H9 (cell line): ENCODE measurements around the gene SPRED2. TPM values are rescaled to one million over a fixed set of nuclear protein-coding genes. Genes with fewer than 3 reads are reported as not detected.

Experiments
- DNase-seq: peaks from one replicate; pipeline ENCODE4 v3.0.0-alpha.2; 2017
- H2AFZ ChIP-seq: one replicate; pipeline ENCODE4 v1.6.1; 2013; ENCODE audit warnings: mild to moderate bottlenecking, low read length, control low read depth, moderate library complexity
- H2AK5ac ChIP-seq: 2 replicates; pipeline ENCODE4 v1.6.1; 2013; ENCODE audit warnings: low read length, control low read depth, mixed read lengths; ENCODE audit not compliant: insufficient read length
- H2BK120ac ChIP-seq: one replicate; pipeline ENCODE4 v1.6.1; 2013; ENCODE audit warnings: low read depth, mild to moderate bottlenecking, low read length, control low read depth, inconsistent platforms; ENCODE audit not compliant: poor library complexity, severe bottlenecking
- H2BK12ac ChIP-seq: 2 replicates; pipeline ENCODE4 v1.6.1; 2013; ENCODE audit warnings: low read length, control low read depth, mixed read lengths, low read depth; ENCODE audit not compliant: insufficient read length
- H2BK15ac ChIP-seq: 2 replicates; pipeline ENCODE4 v1.6.1; 2013; ENCODE audit warnings: low read depth, low read length, control low read depth
- H2BK20ac ChIP-seq: one replicate; pipeline ENCODE4 v1.6.1; 2013; ENCODE audit warnings: low read depth, mild to moderate bottlenecking, low read length, control low read depth, inconsistent platforms; ENCODE audit not compliant: poor library complexity, severe bottlenecking
- H2BK5ac ChIP-seq: 2 replicates; pipeline ENCODE4 v1.6.1; 2013; ENCODE audit warnings: low read length, control low read depth, mixed read lengths; ENCODE audit not compliant: insufficient read length
- H3K14ac ChIP-seq: 2 replicates; pipeline ENCODE4 v1.6.1; 2013; ENCODE audit warnings: low read length, control low read depth; ENCODE audit not compliant: insufficient read depth
- H3K18ac ChIP-seq: 2 replicates; pipeline ENCODE4 v1.6.1; 2013; ENCODE audit warnings: low read depth, mild to moderate bottlenecking, mixed read lengths, low read length, control low read depth; ENCODE audit not compliant: insufficient read length
- H3K23ac ChIP-seq: 2 replicates; pipeline ENCODE4 v1.6.1; 2013; ENCODE audit warnings: low read length, control low read depth, mixed read lengths, low read depth; ENCODE audit not compliant: insufficient read length
- H3K23me2 ChIP-seq: 2 replicates; pipeline ENCODE4 v1.6.1; 2013; ENCODE audit warnings: low read depth, mild to moderate bottlenecking, mixed read lengths, low read length, control low read depth; ENCODE audit not compliant: insufficient read length, poor library complexity, severe bottlenecking
- H3K27ac ChIP-seq: 2 replicates; pipeline ENCODE4 v1.5.1; 2013; ENCODE audit warnings: low read length, control low read depth, mixed read lengths, low read depth; ENCODE audit not compliant: insufficient read length
- H3K27me3 ChIP-seq: 2 replicates; pipeline ENCODE4 v1.6.1; 2013; ENCODE audit warnings: low read length, control low read depth, inconsistent platforms; ENCODE audit not compliant: insufficient read depth
- H3K4ac ChIP-seq: 2 replicates; pipeline ENCODE4 v1.6.1; 2013; ENCODE audit warnings: low read depth, mild to moderate bottlenecking, control low read depth, inconsistent platforms, low read length, moderate library complexity
- H3K4me1 ChIP-seq: 2 replicates; pipeline ENCODE4 v1.6.1; 2013; ENCODE audit warnings: low read length, control low read depth, inconsistent platforms; ENCODE audit not compliant: insufficient read depth
- H3K4me2 ChIP-seq: 2 replicates; pipeline ENCODE4 v1.6.1; 2013; ENCODE audit warnings: low read length, control low read depth, mixed read lengths; ENCODE audit not compliant: insufficient read length, insufficient read depth
- H3K56ac ChIP-seq: 2 replicates; pipeline ENCODE4 v1.6.1; 2013; ENCODE audit warnings: low read depth, mild to moderate bottlenecking, mixed read lengths, low read length, control low read depth; ENCODE audit not compliant: insufficient read length
- H3K79me1 ChIP-seq: 2 replicates; pipeline ENCODE4 v1.6.1; 2013; ENCODE audit warnings: low read depth, mild to moderate bottlenecking, moderate library complexity, low read length, control low read depth, inconsistent platforms; ENCODE audit not compliant: insufficient read depth, poor library complexity, severe bottlenecking
- H3K79me2 ChIP-seq: 2 replicates; pipeline ENCODE4 v1.6.1; 2013; ENCODE audit warnings: low read length, control low read depth, inconsistent platforms; ENCODE audit not compliant: insufficient read depth
- H3K9ac ChIP-seq: 2 replicates; pipeline ENCODE4 v1.6.1; 2013; ENCODE audit warnings: low read length, control low read depth, mixed read lengths; ENCODE audit not compliant: insufficient read length; ENCODE audit errors: extremely low read depth
- H3K9me3 ChIP-seq: one replicate; pipeline ENCODE4 v1.6.1; 2013; ENCODE audit warnings: low read depth, low read length, inconsistent platforms; ENCODE audit not compliant: control insufficient read depth
- H3T11ph ChIP-seq: one replicate; pipeline ENCODE4 v1.6.1; 2013; ENCODE audit warnings: mild to moderate bottlenecking, low read length, control low read depth, inconsistent platforms
- H4K20me1 ChIP-seq: one replicate; pipeline ENCODE4 v1.6.1; 2013; ENCODE audit not compliant: control insufficient read depth, insufficient read length, insufficient read depth
- H4K5ac ChIP-seq: 2 replicates; pipeline ENCODE4 v1.6.1; 2013; ENCODE audit warnings: low read depth, mild to moderate bottlenecking, mixed read lengths, low read length, control low read depth; ENCODE audit not compliant: insufficient read length
- H4K8ac ChIP-seq: replicated peaks from 2 replicates; pipeline ENCODE4 v1.6.1; 2013; ENCODE audit warnings: low read length, control low read depth, mixed read lengths, low read depth; ENCODE audit not compliant: insufficient read length
- H4K91ac ChIP-seq: 2 replicates; pipeline ENCODE4 v1.6.1; 2013; ENCODE audit warnings: low read depth, mild to moderate bottlenecking, moderate library complexity, mixed read lengths, low read length, control low read depth; ENCODE audit not compliant: insufficient read length
- H3K27ac Mint-ChIP-seq, 3 experiments: 2 replicates in 2 of 3; 3 replicates in 1 of 3; pipeline ENCODE4 v1.8.0; 2020 to 2021; ENCODE audit warnings: mixed read lengths in 3 of 3, mild to moderate bottlenecking in 1 of 3, moderate library complexity in 1 of 3
- H3K27me3 Mint-ChIP-seq: 2 replicates; pipeline ENCODE4 v1.8.0; 2021; ENCODE audit warnings: low read depth, mild to moderate bottlenecking, moderate library complexity, mixed read lengths
- H3K36me3 Mint-ChIP-seq, 3 experiments: 2 replicates in 2 of 3; 3 replicates in 1 of 3; pipeline ENCODE4 v1.8.0; 2020 to 2021; ENCODE audit warnings: low read depth in 3 of 3, mixed read lengths in 3 of 3; ENCODE audit not compliant: insufficient read depth in 1 of 3
- H3K4me1 Mint-ChIP-seq, 2 experiments: 2 replicates each; pipeline ENCODE4 v1.8.0; 2020; ENCODE audit warnings: mixed read lengths in 2 of 2
- H3K4me3 Mint-ChIP-seq, 2 experiments: 2 replicates in 1 of 2; 3 replicates in 1 of 2; pipeline ENCODE4 v1.8.0; 2020 to 2021; ENCODE audit warnings: mild to moderate bottlenecking in 2 of 2, mixed read lengths in 2 of 2, moderate library complexity in 1 of 2
- H3K9me3 Mint-ChIP-seq, 2 experiments: 2 replicates in 1 of 2; 3 replicates in 1 of 2; pipeline ENCODE4 v1.8.0; 2020; ENCODE audit warnings: mild to moderate bottlenecking in 2 of 2, mixed read lengths in 2 of 2, moderate library complexity in 1 of 2
- WGBS: extraction: QIAGEN DNeasy Blood & Tissue Kit; methylation state at CpG from one replicate; pipeline ENCODE4 v1.1.7; 2013; ENCODE audit warnings: missing lambda C conversion rate, low lambda C conversion rate, mixed read lengths; ENCODE audit not compliant: insufficient read length; ENCODE audit errors: extremely low coverage; 5-methylcytosine and 5-hydroxymethylcytosine counted together
- total RNA-seq: library from RNA; stranded (reverse); gene quantifications from 2 replicates; pipeline ENCODE4 v1.2.1, GENCODE V29; 2021
- TF ChIP-seq, protein P1 (sequence below): fragments of 200-600 bp; sonication (generic); conservative IDR thresholded peaks from 3 replicates; pipeline ENCODE4 v1.8.0; 2021; ENCODE audit warnings: antibody characterized with exemption, mild to moderate bottlenecking

SPRED2 gene
- total RNA-seq, 1 experiment from 2014 or later = 23.5 TPM

DNA sequence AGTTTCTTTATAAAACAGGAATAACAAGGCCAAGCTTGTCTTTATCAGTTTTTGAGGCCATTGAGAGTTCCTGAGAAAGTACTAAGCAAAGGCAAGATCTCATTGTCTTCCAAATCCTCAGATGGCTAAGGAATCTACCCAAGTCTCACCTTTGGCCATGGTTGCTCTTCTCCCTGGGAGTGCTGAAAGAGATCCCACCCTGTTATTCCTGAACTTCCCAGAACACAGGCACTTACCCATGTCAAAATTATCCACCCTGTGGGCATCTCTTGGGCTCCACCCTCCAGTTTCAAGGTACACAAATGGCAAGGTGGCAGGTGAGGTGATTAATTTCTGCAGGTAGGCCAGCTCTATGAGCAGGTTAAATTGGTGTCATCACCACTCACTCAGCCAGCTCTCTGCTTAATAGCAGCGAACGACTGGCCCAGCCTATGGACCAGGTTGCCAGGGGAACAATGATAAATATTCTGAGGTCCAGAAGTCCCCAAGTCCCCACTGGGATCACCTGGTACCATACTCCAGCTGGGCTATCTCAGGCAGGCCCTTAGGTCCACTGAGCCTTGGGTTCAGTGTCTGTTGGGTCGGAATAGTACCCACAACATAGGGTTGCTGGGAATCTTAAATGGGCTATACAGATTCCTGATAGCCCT is 2.3 kb upstream of the SPRED2 start:
- peak overlapping the region; percentile 66 for H3K4me2 ChIP-seq
- H3K9me3 ChIP-seq = no peaks in the 10 kb centered on the region
- H3T11ph ChIP-seq = no peak overlapping the region
- no peak overlapping the region for H2AK5ac ChIP-seq
- no peak overlapping the region for H3K9ac ChIP-seq
- H4K5ac ChIP-seq = no peak overlapping the region
- no peak overlapping the region for H2BK20ac ChIP-seq
- TF ChIP-seq, protein P1, sequence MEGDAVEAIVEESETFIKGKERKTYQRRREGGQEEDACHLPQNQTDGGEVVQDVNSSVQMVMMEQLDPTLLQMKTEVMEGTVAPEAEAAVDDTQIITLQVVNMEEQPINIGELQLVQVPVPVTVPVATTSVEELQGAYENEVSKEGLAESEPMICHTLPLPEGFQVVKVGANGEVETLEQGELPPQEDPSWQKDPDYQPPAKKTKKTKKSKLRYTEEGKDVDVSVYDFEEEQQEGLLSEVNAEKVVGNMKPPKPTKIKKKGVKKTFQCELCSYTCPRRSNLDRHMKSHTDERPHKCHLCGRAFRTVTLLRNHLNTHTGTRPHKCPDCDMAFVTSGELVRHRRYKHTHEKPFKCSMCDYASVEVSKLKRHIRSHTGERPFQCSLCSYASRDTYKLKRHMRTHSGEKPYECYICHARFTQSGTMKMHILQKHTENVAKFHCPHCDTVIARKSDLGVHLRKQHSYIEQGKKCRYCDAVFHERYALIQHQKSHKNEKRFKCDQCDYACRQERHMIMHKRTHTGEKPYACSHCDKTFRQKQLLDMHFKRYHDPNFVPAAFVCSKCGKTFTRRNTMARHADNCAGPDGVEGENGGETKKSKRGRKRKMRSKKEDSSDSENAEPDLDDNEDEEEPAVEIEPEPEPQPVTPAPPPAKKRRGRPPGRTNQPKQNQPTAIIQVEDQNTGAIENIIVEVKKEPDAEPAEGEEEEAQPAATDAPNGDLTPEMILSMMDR = no peak
- no peak overlapping the region for H3K56ac ChIP-seq
- H3K27ac ChIP-seq = no peak overlapping the region
- no peak overlapping the region for H3K27ac Mint-ChIP-seq
- H3K27me3 ChIP-seq = peaks cover 14% of the 10 kb centered on the region; the same call in 1 of the 2 replicates
- H3K27me3 Mint-ChIP-seq = peaks cover 73% of the 10 kb centered on the region
- no peak overlapping the region for H2BK12ac ChIP-seq
- no peak overlapping the region for H2AFZ ChIP-seq
- peak overlapping the region; percentile 82 to 95; a peak in 4 of 5 replicates for H3K4me3 Mint-ChIP-seq
- H4K91ac ChIP-seq = no peak overlapping the region
- H3K36me3 Mint-ChIP-seq = no peaks in the 10 kb centered on the region; a peak in 1 of 7 replicates
- peaks cover 54 to 61% of the 10 kb centered on the region in 2 experiments for H3K4me1 Mint-ChIP-seq
- H3K23ac ChIP-seq = no peak overlapping the region
- no peak overlapping the region for H3K4ac ChIP-seq
- H3K79me2 ChIP-seq = no peaks in the 10 kb centered on the region; the same call in 1 of the 2 replicates
- peaks cover 7% of the 10 kb centered on the region; the same call in 1 of the 2 replicates for H3K4me1 ChIP-seq
- H2BK5ac ChIP-seq = no peak overlapping the region
- H2BK120ac ChIP-seq = no peak overlapping the region
- H3K14ac ChIP-seq = no peak overlapping the region
- no peaks in the 10 kb centered on the region for H4K20me1 ChIP-seq
- no peaks in the 10 kb centered on the region; a peak in 1 of 5 replicates for H3K9me3 Mint-ChIP-seq
- H3K18ac ChIP-seq = no peak overlapping the region
- H3K23me2 ChIP-seq = peaks cover 18% of the 10 kb centered on the region
- WGBS = no CpG with 5 or more reads among the region's 3 CpGs
- no peak overlapping the region for H4K8ac ChIP-seq
- DNase-seq = no peak
- H3K79me1 ChIP-seq = no peaks in the 10 kb centered on the region
- H2BK15ac ChIP-seq = no peak overlapping the region
